ENCODE data around the gene ACTL7A.

- TF ChIP-seq, protein P1, sequence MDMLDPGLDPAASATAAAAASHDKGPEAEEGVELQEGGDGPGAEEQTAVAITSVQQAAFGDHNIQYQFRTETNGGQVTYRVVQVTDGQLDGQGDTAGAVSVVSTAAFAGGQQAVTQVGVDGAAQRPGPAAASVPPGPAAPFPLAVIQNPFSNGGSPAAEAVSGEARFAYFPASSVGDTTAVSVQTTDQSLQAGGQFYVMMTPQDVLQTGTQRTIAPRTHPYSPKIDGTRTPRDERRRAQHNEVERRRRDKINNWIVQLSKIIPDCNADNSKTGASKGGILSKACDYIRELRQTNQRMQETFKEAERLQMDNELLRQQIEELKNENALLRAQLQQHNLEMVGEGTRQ (IDR thresholded peaks at IDR 0.05; ENCODE audit: low read depth, low read length) = no peak
- TF ChIP-seq POLR2A (IDR thresholded peaks at IDR 0.05; ENCODE audit: low read depth, low read length) (no peak), MAFK (IDR thresholded peaks at IDR 0.05; ENCODE audit: low read depth, low read length) (no peak), SMC3 (IDR thresholded peaks at IDR 0.05; ENCODE audit: low read depth, low read length) (no peak), MXI1 (IDR thresholded peaks at IDR 0.05; ENCODE audit: borderline replicate concordance, low read depth, low read length) (no peak), MAZ (IDR thresholded peaks at IDR 0.05; ENCODE audit: borderline replicate concordance, low read depth, low read length) (no peak), FOS (IDR thresholded peaks at IDR 0.05; ENCODE audit: low read depth, low read length) (no peak), RCOR1 (IDR thresholded peaks at IDR 0.05; ENCODE audit: insufficient replicate concordance, low read length) (no peak), CHD1 (IDR thresholded peaks at IDR 0.05; ENCODE audit: low read depth, low read length) (no peak), BHLHE40 (IDR thresholded peaks at IDR 0.05; ENCODE audit: low read depth, low read length) (no peak), RAD21 (IDR thresholded peaks at IDR 0.05; ENCODE audit: low read length) (no peak)
- TF ChIP-seq, protein P2, sequence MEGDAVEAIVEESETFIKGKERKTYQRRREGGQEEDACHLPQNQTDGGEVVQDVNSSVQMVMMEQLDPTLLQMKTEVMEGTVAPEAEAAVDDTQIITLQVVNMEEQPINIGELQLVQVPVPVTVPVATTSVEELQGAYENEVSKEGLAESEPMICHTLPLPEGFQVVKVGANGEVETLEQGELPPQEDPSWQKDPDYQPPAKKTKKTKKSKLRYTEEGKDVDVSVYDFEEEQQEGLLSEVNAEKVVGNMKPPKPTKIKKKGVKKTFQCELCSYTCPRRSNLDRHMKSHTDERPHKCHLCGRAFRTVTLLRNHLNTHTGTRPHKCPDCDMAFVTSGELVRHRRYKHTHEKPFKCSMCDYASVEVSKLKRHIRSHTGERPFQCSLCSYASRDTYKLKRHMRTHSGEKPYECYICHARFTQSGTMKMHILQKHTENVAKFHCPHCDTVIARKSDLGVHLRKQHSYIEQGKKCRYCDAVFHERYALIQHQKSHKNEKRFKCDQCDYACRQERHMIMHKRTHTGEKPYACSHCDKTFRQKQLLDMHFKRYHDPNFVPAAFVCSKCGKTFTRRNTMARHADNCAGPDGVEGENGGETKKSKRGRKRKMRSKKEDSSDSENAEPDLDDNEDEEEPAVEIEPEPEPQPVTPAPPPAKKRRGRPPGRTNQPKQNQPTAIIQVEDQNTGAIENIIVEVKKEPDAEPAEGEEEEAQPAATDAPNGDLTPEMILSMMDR (conservative IDR thresholded peaks at IDR 0.05; ENCODE audit: low read depth, low read length) = no peak
These were observed 32.3 kb downstream of the ACTL7A start for GRCh38 chr9:108894225-108894997.

Measured in IMR-90 (cell line).